IPS-18a (cell line): ENCODE data around the gene GAP43.

Experiments used
- H3K27ac ChIP-seq: one replicate; pipeline ENCODE4 v1.5.1; 2013; ENCODE audit warnings: low read length
- H3K27me3 ChIP-seq: one replicate; pipeline ENCODE4 v1.6.1; 2013; ENCODE audit warnings: mild to moderate bottlenecking, low read length; ENCODE audit not compliant: control insufficient read depth, insufficient read depth
- H3K36me3 ChIP-seq: one replicate; pipeline ENCODE4 v1.6.1; 2013; ENCODE audit warnings: low read depth, low read length; ENCODE audit not compliant: control insufficient read depth
- H3K4me1 ChIP-seq: one replicate; pipeline ENCODE4 v1.6.1; 2013; ENCODE audit warnings: low read depth, low read length; ENCODE audit not compliant: control insufficient read depth
- H3K4me3 ChIP-seq: one replicate; pipeline ENCODE4 v1.5.1; 2013; ENCODE audit warnings: low read length
- H3K9ac ChIP-seq: one replicate; pipeline ENCODE4 v1.6.1; 2013; ENCODE audit warnings: mild to moderate bottlenecking, low read length, moderate library complexity
- H3K9me3 ChIP-seq: one replicate; pipeline ENCODE4 v1.6.1; 2013; ENCODE audit warnings: low read depth, low read length; ENCODE audit not compliant: control insufficient read depth

The GAP43 gene

GRCh38 chr3:115630850-115631249 is 7.5 kb downstream of the GAP43 start:
- Histone ChIP-seq H3K27me3 (peaks cover 2% of the 10 kb centered on the region), H3K9me3 (no peaks in the 10 kb centered on the region), H3K27ac (no peak overlapping the region), H3K9ac (no peak overlapping the region), H3K36me3 (no peaks in the 10 kb centered on the region), H3K4me3 (no peak overlapping the region), H3K4me1 (peaks cover 21% of the 10 kb centered on the region)

DNA sequence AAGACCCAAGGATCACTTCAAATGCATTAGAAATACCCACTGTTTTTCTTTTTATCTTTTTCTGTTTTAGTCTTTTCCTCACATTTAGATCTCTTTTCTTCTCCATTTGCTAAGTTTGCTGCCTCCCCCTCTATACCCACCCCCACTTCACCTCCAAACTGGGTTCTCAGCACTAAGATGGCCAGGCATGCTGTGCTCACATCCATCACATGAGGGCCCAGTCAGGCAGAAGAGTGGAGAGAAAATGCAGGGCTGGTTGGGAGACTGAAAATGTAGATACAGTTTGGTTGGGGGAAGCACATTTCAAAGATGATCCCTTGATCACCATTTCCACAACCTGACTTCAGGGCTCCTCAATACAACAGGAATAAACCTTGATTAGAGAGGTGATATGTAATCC is 8.7 kb downstream of the GAP43 start:
- Histone ChIP-seq H3K4me3 (no peak overlapping the region), H3K27ac (no peak overlapping the region), H3K27me3 (no peaks in the 10 kb centered on the region), H3K36me3 (no peaks in the 10 kb centered on the region), H3K4me1 (peaks cover 9% of the 10 kb centered on the region), H3K9ac (no peak overlapping the region), H3K9me3 (no peaks in the 10 kb centered on the region)

GRCh38 chr3:115633467-115633866 is 10.2 kb downstream of the GAP43 start:
- no peak overlapping the region for H3K4me3 ChIP-seq
- no peaks in the 10 kb centered on the region for H3K9me3 ChIP-seq
- H3K36me3 ChIP-seq, result no peaks in the 10 kb centered on the region
- H3K4me1 ChIP-seq, result no peaks in the 10 kb centered on the region
- no peak overlapping the region for H3K27ac ChIP-seq
- H3K9ac ChIP-seq, result no peak overlapping the region
- H3K27me3 ChIP-seq, result no peaks in the 10 kb centered on the region

GRCh38 chr3:115634052-115634451 is 10.7 kb downstream of the GAP43 start:
- H3K27ac ChIP-seq, result no peak overlapping the region
- H3K27me3 ChIP-seq, result no peaks in the 10 kb centered on the region
- H3K36me3 ChIP-seq, result no peaks in the 10 kb centered on the region
- no peak overlapping the region for H3K4me3 ChIP-seq
- no peak overlapping the region for H3K9ac ChIP-seq
- H3K4me1 ChIP-seq, result no peaks in the 10 kb centered on the region
- no peaks in the 10 kb centered on the region for H3K9me3 ChIP-seq

DNA sequence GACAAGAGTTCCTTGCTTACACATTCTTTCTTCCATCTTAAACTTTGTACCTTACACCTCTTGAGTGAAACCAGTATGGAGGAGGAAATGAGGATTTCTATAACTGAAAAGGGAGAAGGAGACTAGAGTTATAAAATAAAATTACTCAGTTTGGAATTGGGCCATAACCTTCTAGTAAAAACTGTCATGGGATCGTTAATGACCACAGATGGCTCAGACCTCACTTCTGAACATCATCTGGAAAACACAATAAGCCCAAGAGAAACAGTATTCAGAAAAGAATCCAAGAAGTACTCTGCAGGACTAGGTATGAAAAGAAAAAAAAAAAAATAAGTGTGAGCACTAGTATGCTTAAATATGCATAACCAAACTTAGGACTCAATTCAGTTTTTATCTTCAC is 12.1 kb downstream of the GAP43 start:
- Histone ChIP-seq H3K4me1 (no peaks in the 10 kb centered on the region), H3K9me3 (no peaks in the 10 kb centered on the region), H3K27me3 (no peaks in the 10 kb centered on the region), H3K9ac (no peak overlapping the region), H3K27ac (no peak overlapping the region), H3K36me3 (no peaks in the 10 kb centered on the region), H3K4me3 (no peak overlapping the region)

DNA sequence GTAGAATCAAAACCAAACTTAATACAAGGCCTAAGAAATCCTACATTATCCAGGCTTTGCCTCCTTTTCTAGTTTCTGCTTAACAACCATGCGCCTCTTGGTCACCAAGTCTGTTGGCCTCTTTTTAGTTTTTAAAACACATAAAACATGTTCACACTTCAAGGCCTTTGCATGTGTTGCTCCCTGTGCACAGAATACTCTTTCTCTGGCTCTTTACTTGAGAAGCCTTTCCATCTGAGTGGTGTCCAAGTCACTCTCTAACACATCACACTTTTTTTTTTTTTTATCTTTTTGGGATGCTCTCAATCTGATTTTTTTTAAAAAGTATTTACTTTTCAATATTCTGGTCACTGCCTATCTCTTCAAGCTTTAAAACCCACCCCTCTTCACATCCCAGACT is 14.9 kb downstream of the GAP43 start:
- Histone ChIP-seq H3K4me3 (no peak overlapping the region), H3K27me3 (no peaks in the 10 kb centered on the region), H3K9me3 (no peaks in the 10 kb centered on the region), H3K27ac (no peak overlapping the region), H3K36me3 (no peaks in the 10 kb centered on the region), H3K9ac (no peak overlapping the region), H3K4me1 (no peaks in the 10 kb centered on the region)

- Histone ChIP-seq H3K4me3 (no peak overlapping the region), H3K27me3 (no peaks in the 10 kb centered on the region), H3K27ac (no peak overlapping the region), H3K4me1 (no peaks in the 10 kb centered on the region), H3K9ac (no peak overlapping the region), H3K9me3 (no peaks in the 10 kb centered on the region), H3K36me3 (no peaks in the 10 kb centered on the region)
Observed at GRCh38 chr3:115638991-115639390, 15.7 kb downstream of the GAP43 start.

- no peak overlapping the region for H3K4me3 ChIP-seq
- no peaks in the 10 kb centered on the region for H3K4me1 ChIP-seq
- no peaks in the 10 kb centered on the region for H3K36me3 ChIP-seq
- no peak overlapping the region for H3K27ac ChIP-seq
- no peak overlapping the region for H3K9ac ChIP-seq
- H3K27me3 ChIP-seq, result no peaks in the 10 kb centered on the region
- no peaks in the 10 kb centered on the region for H3K9me3 ChIP-seq
Observed at GRCh38 chr3:115644391-115644790, 21.1 kb downstream of the GAP43 start.

GRCh38 chr3:115646027-115646690 is 22.8 kb downstream of the GAP43 start:
- H3K27me3 ChIP-seq, result no peaks in the 10 kb centered on the region
- no peaks in the 10 kb centered on the region for H3K9me3 ChIP-seq
- H3K36me3 ChIP-seq, result no peaks in the 10 kb centered on the region
- H3K27ac ChIP-seq, result no peak overlapping the region
- H3K9ac ChIP-seq, result no peak overlapping the region
- no peaks in the 10 kb centered on the region for H3K4me1 ChIP-seq
- no peak overlapping the region for H3K4me3 ChIP-seq

DNA sequence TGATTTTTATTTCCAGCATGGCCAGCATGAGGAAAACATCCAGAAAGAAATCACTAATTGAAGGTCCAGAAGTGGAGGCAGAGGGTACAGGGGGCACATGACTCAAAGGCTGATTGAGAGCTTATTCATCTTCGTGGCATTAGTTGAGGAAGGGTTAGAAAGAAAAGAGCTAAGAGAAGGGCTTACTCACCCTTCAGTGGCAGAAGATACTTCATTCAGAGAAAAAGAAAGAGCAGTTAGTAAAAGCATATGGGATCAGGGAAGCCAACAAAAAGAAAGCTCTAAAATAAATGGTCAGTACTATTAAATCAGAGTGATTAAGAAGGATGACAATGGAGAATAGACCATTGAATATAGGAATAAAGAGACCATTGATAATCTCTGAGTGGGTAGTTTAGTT is 25.2 kb downstream of the GAP43 start:
- H3K4me1 ChIP-seq, result no peaks in the 10 kb centered on the region
- no peak overlapping the region for H3K9ac ChIP-seq
- H3K9me3 ChIP-seq, result no peaks in the 10 kb centered on the region
- no peaks in the 10 kb centered on the region for H3K27me3 ChIP-seq
- no peak overlapping the region for H3K27ac ChIP-seq
- no peaks in the 10 kb centered on the region for H3K36me3 ChIP-seq
- H3K4me3 ChIP-seq, result no peak overlapping the region

GRCh38 chr3:115651087-115651486 is 27.8 kb downstream of the GAP43 start:
- Histone ChIP-seq H3K4me3 (no peak overlapping the region), H3K4me1 (no peaks in the 10 kb centered on the region), H3K27ac (no peak overlapping the region), H3K36me3 (no peaks in the 10 kb centered on the region), H3K27me3 (no peaks in the 10 kb centered on the region), H3K9ac (no peak overlapping the region), H3K9me3 (no peaks in the 10 kb centered on the region)

- Histone ChIP-seq H3K27me3 (no peaks in the 10 kb centered on the region), H3K27ac (no peak overlapping the region), H3K9ac (no peak overlapping the region), H3K4me3 (no peak overlapping the region), H3K4me1 (no peaks in the 10 kb centered on the region), H3K36me3 (no peaks in the 10 kb centered on the region), H3K9me3 (no peaks in the 10 kb centered on the region)
Observed at GRCh38 chr3:115651599-115651998, 28.3 kb downstream of the GAP43 start.
